ENCODE results near the gene RAET1L. TPM values are rescaled to one million over a fixed set of nuclear protein-coding genes. Genes with fewer than 3 reads are reported as not detected.
"Not testable (repeated sequence)": the region's sequence is repeated elsewhere in the genome, so short reads cannot be mapped to it uniquely, and the experiment has no call there.

RAET1L gene, protein sequence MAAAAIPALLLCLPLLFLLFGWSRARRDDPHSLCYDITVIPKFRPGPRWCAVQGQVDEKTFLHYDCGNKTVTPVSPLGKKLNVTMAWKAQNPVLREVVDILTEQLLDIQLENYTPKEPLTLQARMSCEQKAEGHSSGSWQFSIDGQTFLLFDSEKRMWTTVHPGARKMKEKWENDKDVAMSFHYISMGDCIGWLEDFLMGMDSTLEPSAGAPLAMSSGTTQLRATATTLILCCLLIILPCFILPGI
- not detected for total RNA-seq (2013)
- polyA plus RNA-seq (not detected), polyA minus RNA-seq (not detected in 2 replicates), total RNA-seq (0 to 0.60 (median 0.08) reads per million in 11 experiments)

DNA sequence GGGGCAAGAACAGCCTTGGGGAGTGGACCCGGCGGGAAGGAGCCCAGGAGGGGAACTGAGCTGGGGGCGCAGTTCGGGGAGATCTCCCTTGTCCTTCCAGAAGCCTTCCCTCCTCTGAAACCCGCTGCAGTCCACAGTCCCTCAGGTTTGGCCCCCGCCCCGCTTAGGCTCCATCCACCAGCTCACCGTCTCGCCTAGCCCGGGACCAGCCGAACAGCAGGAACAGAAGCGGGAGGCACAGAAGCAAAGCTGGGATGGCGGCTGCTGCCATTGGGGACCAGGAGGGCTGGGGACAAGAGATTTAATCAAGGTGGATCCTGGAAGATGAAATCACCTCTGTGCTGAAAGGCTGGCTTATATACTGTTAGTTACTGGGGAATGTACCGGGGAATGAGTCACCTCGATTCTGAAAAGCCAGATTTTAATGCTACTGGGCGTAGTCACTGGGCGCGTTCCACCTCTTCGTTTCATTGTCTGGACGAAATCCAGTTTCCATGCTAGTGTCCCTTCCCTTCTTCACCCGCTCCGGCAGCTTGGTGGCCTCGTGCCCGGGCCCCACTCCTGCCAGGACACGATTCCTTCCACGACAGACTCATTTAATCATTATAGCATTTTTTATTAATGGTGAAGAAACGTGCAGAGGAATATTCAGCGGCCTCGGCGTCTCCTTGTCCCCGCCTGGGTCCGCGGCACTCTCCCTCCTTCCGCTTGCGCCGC is at the start of gene RAET1L:
Gene RAET1L (minus strand): TSS at position 332 of the 717 bp plus-strand sequence. CDS start 61 bp downstream, at position 271.
- Mint-ChIP-seq H3K27ac (no peak within 1 kb of the TSS), H3K4me3 (peak within 1 kb of the TSS; percentile 24 to 88), H3K9me3 (peaks cover 0 to 11% (median 2%) of the 10 kb centered on the region in 7 donors), H3K4me1 (peaks cover 10% of the 10 kb centered on the region), H3K27me3 (ENCODE audit: low read depth in 3 of 3) (peaks cover 45 to 68% (median 56%) of the 10 kb centered on the region in 3 donors), H3K36me3 (no peaks in the 10 kb centered on the region)
- H3K27me3 ChIP-seq (ENCODE audit: control insufficient read depth in 2 of 2, insufficient read depth in 2 of 2, low read length in 2 of 2): peaks cover 18 to 49% of the 10 kb centered on the region in 2 donors
- H3K27ac ChIP-seq (ENCODE audit: low read depth in 1 of 2, low read length in 2 of 2): no peak within 1 kb of the TSS
- WGBS (ENCODE audit: insufficient coverage): 7% methylated on average over 24 of the region's 36 CpGs
- no peaks in the 10 kb centered on the region for H3K9me3 ChIP-seq (replicated peaks in 1 of 2; ENCODE audit: control insufficient read depth in 1 of 2, insufficient read depth in 1 of 2, low read length in 2 of 2)
- no peaks in the 10 kb centered on the region for H3K36me3 ChIP-seq (replicated peaks in 1 of 2; ENCODE audit: control insufficient read depth in 1 of 2, insufficient read depth in 2 of 2, low read length in 2 of 2)
- no peaks in the 10 kb centered on the region for H3K79me2 ChIP-seq (ENCODE audit: insufficient read depth, low read length)
- intact Hi-C loops (cut with micrococcal nuclease): no loop called here
- TF ChIP-seq, protein P1, sequence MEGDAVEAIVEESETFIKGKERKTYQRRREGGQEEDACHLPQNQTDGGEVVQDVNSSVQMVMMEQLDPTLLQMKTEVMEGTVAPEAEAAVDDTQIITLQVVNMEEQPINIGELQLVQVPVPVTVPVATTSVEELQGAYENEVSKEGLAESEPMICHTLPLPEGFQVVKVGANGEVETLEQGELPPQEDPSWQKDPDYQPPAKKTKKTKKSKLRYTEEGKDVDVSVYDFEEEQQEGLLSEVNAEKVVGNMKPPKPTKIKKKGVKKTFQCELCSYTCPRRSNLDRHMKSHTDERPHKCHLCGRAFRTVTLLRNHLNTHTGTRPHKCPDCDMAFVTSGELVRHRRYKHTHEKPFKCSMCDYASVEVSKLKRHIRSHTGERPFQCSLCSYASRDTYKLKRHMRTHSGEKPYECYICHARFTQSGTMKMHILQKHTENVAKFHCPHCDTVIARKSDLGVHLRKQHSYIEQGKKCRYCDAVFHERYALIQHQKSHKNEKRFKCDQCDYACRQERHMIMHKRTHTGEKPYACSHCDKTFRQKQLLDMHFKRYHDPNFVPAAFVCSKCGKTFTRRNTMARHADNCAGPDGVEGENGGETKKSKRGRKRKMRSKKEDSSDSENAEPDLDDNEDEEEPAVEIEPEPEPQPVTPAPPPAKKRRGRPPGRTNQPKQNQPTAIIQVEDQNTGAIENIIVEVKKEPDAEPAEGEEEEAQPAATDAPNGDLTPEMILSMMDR (IDR thresholded peaks at IDR 0.05): no peak
- no peak within 1 kb of the TSS for H3K9ac ChIP-seq (ENCODE audit: insufficient read depth, low read length, poor library complexity, severe bottlenecking)
- H3K4me3 ChIP-seq (replicated peaks in 1 of 3; ENCODE audit: low read depth in 2 of 3, low read length in 3 of 3): peak within 1 kb of the TSS in 1 of 3 experiments; percentile 29
- peak within 1 kb of the TSS; percentile 45 for H3K4me2 ChIP-seq (replicated peaks; ENCODE audit: extremely low read depth, low read length, poor library complexity, severe bottlenecking)
- no peak within 1 kb of the TSS for H2AFZ ChIP-seq (ENCODE audit: insufficient read depth, low read depth, low read length, poor library complexity, severe bottlenecking)
- H3K4me1 ChIP-seq (ENCODE audit: control insufficient read depth in 1 of 2, insufficient read depth in 2 of 2, low read length in 2 of 2): peaks cover 7 to 8% of the 10 kb centered on the region in 2 donors
- H4K20me1 ChIP-seq (ENCODE audit: insufficient read depth, low read length): no peaks in the 10 kb centered on the region
- peak in 2 of 3 donors; percentile 13 to 44 for DNase-seq

DNA sequence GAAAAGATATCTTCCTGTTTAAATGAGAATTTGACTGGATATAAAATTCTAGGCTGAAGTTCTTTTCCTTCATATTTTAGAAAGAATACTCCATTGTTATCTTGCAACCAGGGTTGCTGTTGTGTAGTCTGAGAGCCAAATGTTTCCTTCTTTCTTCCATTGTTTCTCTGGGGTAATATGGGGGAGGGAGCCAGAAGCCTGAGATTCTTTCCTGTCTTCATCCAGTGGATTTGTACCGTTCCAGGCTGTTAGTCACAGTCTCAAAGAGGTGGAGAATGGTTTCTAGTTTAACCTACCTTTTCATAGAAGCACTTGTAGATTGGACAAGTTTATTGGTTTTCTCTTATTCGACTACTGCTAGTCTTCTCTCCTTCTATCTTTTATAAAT is 49.7 kb upstream of the RAET1L start:
- Histone ChIP-seq H3K9ac (ENCODE audit: insufficient read depth, low read length, poor library complexity, severe bottlenecking) (no peak overlapping the region), H3K79me2 (ENCODE audit: insufficient read depth, low read length) (no peaks in the 10 kb centered on the region), H3K4me1 (ENCODE audit: control insufficient read depth in 1 of 2, insufficient read depth in 2 of 2, low read length in 2 of 2) (peaks cover 3 to 5% of the 10 kb centered on the region in 2 donors), H3K27me3 (ENCODE audit: control insufficient read depth in 2 of 2, insufficient read depth in 2 of 2, low read length in 2 of 2) (peaks cover 3 to 5% of the 10 kb centered on the region in 2 donors), H3K4me2 (replicated peaks; ENCODE audit: extremely low read depth, low read length, poor library complexity, severe bottlenecking) (no peak overlapping the region), H3K9me3 (replicated peaks in 1 of 2; ENCODE audit: control insufficient read depth in 1 of 2, insufficient read depth in 1 of 2, low read length in 2 of 2) (no peaks in the 10 kb centered on the region), H3K4me3 (replicated peaks in 1 of 3; ENCODE audit: low read depth in 2 of 3, low read length in 3 of 3) (no peak overlapping the region), H2AFZ (ENCODE audit: insufficient read depth, low read depth, low read length, poor library complexity, severe bottlenecking) (no peak overlapping the region), H4K20me1 (ENCODE audit: insufficient read depth, low read length) (no peaks in the 10 kb centered on the region), H3K36me3 (replicated peaks in 1 of 2; ENCODE audit: control insufficient read depth in 1 of 2, insufficient read depth in 2 of 2, low read length in 2 of 2) (no peaks in the 10 kb centered on the region), H3K27ac (ENCODE audit: low read depth in 1 of 2, low read length in 2 of 2) (no peak overlapping the region)
- no peak overlapping the region for H3K27ac Mint-ChIP-seq
- no peak for DNase-seq
- peaks cover 12 to 30% (median 22%) of the 10 kb centered on the region in 3 donors for H3K27me3 Mint-ChIP-seq (ENCODE audit: low read depth in 3 of 3)
- no CpG with 5 or more reads among the region's 2 CpGs for WGBS (ENCODE audit: insufficient coverage)
- intact Hi-C loops (cut with micrococcal nuclease): no loop called here
- TF ChIP-seq, protein P1 (IDR thresholded peaks at IDR 0.05): no peak
- peaks cover 10% of the 10 kb centered on the region for H3K4me1 Mint-ChIP-seq
- no peaks in the 10 kb centered on the region for H3K36me3 Mint-ChIP-seq
- no peaks in the 10 kb centered on the region for H3K9me3 Mint-ChIP-seq
- no peak overlapping the region for H3K4me3 Mint-ChIP-seq

DNA sequence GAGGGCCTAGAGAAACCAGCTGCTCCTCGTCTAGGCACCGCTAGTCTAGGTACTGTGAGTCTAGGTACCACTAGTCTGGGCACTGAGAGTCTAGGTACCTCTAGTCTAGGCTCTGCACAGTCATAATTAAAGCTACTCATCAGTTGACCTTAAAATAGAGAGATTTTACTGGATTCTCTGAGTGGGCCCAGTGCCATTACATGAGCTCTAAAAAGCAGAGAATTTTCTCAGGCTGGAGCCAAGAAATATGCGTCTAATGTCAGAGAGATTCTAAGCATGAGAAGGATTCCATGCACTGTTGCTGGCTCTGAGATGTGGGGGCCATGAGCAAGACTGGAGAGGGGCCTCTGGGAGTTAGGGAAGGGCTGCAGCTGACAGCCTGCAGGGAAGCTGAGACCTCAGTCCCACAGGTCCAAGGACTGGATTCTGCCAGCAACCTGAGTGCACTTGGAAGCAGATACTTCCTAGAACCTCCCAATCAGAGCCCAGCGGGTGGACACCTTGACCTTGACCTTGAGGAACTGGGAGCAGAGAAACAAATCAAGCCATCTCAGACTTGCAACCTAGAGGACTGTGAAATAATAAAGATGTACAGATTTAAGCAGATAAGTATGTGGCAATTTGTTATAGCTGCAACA is 49.2 kb upstream of the RAET1L start:
- H3K4me1 Mint-ChIP-seq: peaks cover 10% of the 10 kb centered on the region
- H3K27ac Mint-ChIP-seq; H3K4me2 ChIP-seq (replicated peaks; ENCODE audit: extremely low read depth, low read length, poor library complexity, severe bottlenecking); H3K27ac ChIP-seq (ENCODE audit: low read depth in 1 of 2, low read length in 2 of 2); intact Hi-C loops (cut with micrococcal nuclease); H4K20me1 ChIP-seq (ENCODE audit: insufficient read depth, low read length); H3K4me3 ChIP-seq (replicated peaks in 1 of 3; ENCODE audit: low read depth in 2 of 3, low read length in 3 of 3); H3K9me3 Mint-ChIP-seq; H3K4me1 ChIP-seq (ENCODE audit: control insufficient read depth in 1 of 2, insufficient read depth in 2 of 2, low read length in 2 of 2); DNase-seq; H3K79me2 ChIP-seq (ENCODE audit: insufficient read depth, low read length); H3K9me3 ChIP-seq (replicated peaks in 1 of 2; ENCODE audit: control insufficient read depth in 1 of 2, insufficient read depth in 1 of 2, low read length in 2 of 2); H3K36me3 ChIP-seq (replicated peaks in 1 of 2; ENCODE audit: control insufficient read depth in 1 of 2, insufficient read depth in 2 of 2, low read length in 2 of 2); H2AFZ ChIP-seq (ENCODE audit: insufficient read depth, low read depth, low read length, poor library complexity, severe bottlenecking); H3K36me3 Mint-ChIP-seq; H3K27me3 ChIP-seq (ENCODE audit: control insufficient read depth in 2 of 2, insufficient read depth in 2 of 2, low read length in 2 of 2); H3K9ac ChIP-seq (ENCODE audit: insufficient read depth, low read length, poor library complexity, severe bottlenecking): not testable (repeated sequence)
- peaks cover 14 to 33% (median 26%) of the 10 kb centered on the region in 3 donors for H3K27me3 Mint-ChIP-seq (ENCODE audit: low read depth in 3 of 3)
- H3K4me3 Mint-ChIP-seq: peak overlapping the region in 1 of 2 donors; percentile 35
- WGBS (ENCODE audit: insufficient coverage): 100% methylated on average over 1 of the region's 4 CpGs
